Osteocyte (in vitro differentiated cells): ENCODE measurements around the gene TAF10. TPM values are rescaled to one million over a fixed set of nuclear protein-coding genes. Genes with fewer than 3 reads are reported as not detected.

Experiments used
- DNase-seq: peaks from one replicate; pipeline ENCODE4 v3.0.0; 2021; ENCODE audit warnings: mixed read lengths; ENCODE audit not compliant: unreplicated experiment; ENCODE audit errors: extremely low spot score
- H3K27ac Mint-ChIP-seq: one replicate; pipeline ENCODE4 v1.8.0; 2021; ENCODE audit warnings: mild to moderate bottlenecking, mixed read lengths; ENCODE audit not compliant: unreplicated experiment
- H3K27me3 Mint-ChIP-seq: one replicate; pipeline ENCODE4 v1.8.0; 2021; ENCODE audit warnings: mixed read lengths; ENCODE audit not compliant: unreplicated experiment
- H3K36me3 Mint-ChIP-seq: one replicate; pipeline ENCODE4 v1.8.0; 2021; ENCODE audit warnings: mixed read lengths; ENCODE audit not compliant: unreplicated experiment
- H3K4me1 Mint-ChIP-seq: one replicate; pipeline ENCODE4 v1.8.0; 2021; ENCODE audit warnings: mixed read lengths; ENCODE audit not compliant: unreplicated experiment
- H3K4me3 Mint-ChIP-seq: one replicate; pipeline ENCODE4 v1.8.0; 2021; ENCODE audit warnings: mild to moderate bottlenecking, moderate library complexity, mixed read lengths; ENCODE audit not compliant: unreplicated experiment
- H3K9me3 Mint-ChIP-seq: one replicate; pipeline ENCODE4 v1.8.0; 2021; ENCODE audit warnings: mixed read lengths; ENCODE audit not compliant: unreplicated experiment
- total RNA-seq: library from RNA; stranded (reverse); gene quantifications from 2 replicates; pipeline ENCODE4 v1.2.1, GENCODE V29; 2021
- TF ChIP-seq, protein P1 (sequence below): fragments of 200-600 bp; sonication (generic); IDR thresholded peaks from 2 replicates; pipeline ENCODE4 v1.5.0; 2021; ENCODE audit warnings: antibody characterized with exemption, mild to moderate bottlenecking, moderate library complexity

Gene TAF10
- total RNA-seq, 1 donor from 2014 or later, result 100 TPM

DNA sequence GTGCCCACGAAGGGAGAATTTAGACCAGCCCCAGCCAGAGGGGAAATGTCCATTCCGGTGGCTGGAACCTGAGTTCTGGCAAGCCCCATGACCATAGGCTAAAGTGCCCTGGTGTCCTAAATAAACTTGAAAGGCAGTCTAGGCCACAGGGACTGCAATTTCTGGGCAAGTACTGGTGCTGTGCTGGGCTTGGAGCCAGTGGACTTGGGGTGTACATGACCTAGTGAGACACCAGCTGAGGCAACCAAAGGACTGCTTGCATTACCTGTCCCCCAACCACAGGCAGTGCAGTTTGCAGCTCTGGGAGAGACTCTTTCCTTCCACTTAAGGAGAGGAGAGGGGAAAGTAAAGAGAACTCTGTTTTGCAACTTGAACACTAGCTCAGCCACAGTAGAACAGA is 32.3 kb downstream of the TAF10 start:
- TF ChIP-seq, protein P1, sequence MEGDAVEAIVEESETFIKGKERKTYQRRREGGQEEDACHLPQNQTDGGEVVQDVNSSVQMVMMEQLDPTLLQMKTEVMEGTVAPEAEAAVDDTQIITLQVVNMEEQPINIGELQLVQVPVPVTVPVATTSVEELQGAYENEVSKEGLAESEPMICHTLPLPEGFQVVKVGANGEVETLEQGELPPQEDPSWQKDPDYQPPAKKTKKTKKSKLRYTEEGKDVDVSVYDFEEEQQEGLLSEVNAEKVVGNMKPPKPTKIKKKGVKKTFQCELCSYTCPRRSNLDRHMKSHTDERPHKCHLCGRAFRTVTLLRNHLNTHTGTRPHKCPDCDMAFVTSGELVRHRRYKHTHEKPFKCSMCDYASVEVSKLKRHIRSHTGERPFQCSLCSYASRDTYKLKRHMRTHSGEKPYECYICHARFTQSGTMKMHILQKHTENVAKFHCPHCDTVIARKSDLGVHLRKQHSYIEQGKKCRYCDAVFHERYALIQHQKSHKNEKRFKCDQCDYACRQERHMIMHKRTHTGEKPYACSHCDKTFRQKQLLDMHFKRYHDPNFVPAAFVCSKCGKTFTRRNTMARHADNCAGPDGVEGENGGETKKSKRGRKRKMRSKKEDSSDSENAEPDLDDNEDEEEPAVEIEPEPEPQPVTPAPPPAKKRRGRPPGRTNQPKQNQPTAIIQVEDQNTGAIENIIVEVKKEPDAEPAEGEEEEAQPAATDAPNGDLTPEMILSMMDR, result no peak
- peak; percentile 34 for DNase-seq
- Mint-ChIP-seq H3K4me1 (peaks cover 12% of the 10 kb centered on the region), H3K9me3 (peaks cover 27% of the 10 kb centered on the region), H3K27me3 (no peaks in the 10 kb centered on the region), H3K27ac (no peak overlapping the region), H3K36me3 (peaks cover 18% of the 10 kb centered on the region), H3K4me3 (no peak overlapping the region)

DNA sequence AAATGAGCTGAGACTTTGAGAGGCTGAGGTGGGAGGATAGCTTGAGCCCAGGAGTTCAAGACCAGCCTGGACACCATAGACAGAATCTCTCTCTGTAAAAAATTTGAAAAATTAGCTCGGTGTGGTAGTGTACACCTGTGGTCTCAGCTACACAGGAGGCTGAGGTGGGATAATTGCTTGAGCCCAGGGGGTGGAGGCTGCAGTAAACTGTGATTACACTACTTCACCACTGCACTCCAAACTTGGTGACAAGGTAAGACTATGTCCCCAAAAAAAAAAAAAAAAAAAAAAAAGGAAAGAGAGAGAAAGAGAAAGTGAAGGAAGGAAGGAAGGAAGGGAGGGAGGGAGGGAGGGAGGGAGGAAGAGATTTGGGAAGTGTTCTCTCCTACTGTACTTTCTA is 33.9 kb downstream of the TAF10 start:
- no peaks in the 10 kb centered on the region for H3K27me3 Mint-ChIP-seq
- no peak overlapping the region for H3K27ac Mint-ChIP-seq
- H3K4me3 Mint-ChIP-seq, result no peak overlapping the region
- peaks cover 12% of the 10 kb centered on the region for H3K4me1 Mint-ChIP-seq
- H3K9me3 Mint-ChIP-seq, result peaks cover 12% of the 10 kb centered on the region
- TF ChIP-seq, protein P1, result no peak
- DNase-seq, result peak; percentile 2
- peaks cover 9% of the 10 kb centered on the region for H3K36me3 Mint-ChIP-seq

DNA sequence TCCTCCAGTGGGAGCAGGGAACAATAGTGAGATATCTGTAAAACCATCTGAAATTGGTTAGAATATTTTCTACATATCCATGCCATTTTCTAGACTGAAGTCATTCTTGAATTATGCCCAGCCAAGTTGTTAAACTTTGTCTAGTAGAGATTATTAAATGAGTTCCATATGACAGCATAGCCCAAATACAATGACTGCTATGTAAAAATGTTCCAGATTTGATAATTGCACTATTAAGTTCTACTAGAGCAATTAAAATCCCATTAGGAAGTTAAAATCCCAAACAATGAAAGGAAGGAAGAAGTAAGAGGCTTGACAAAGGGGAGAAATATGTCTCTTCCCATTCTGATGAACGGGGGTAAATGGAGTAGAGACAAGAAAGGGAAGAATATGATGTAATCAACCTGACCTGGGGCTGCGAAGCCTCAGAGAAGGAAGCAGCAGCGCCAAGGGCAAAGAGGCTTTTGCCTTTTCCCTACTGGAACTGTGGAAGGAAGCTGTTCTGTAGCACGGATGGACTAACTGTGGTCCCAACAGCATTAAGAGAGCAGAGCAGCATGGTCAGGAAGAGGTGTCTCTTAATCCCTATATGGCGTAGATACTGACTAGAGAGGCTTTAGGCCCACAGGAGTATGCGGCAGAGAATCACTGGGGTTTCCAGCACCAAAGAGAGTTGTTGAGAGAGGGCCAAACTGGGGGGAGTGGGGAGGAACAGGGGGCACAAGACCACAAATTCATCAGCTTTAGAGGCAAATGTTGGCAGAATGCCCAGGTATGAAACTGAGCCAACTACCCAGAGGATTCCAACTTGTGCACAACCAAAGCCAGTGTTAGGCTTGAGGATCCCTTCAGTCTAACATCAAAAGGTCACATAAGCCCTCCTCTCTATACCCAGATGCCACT is 35.3 kb downstream of the TAF10 start:
- Mint-ChIP-seq H3K36me3 (peaks cover 6% of the 10 kb centered on the region), H3K4me1 (peaks cover 16% of the 10 kb centered on the region), H3K27me3 (no peaks in the 10 kb centered on the region), H3K27ac (no peak overlapping the region), H3K9me3 (no peaks in the 10 kb centered on the region), H3K4me3 (no peak overlapping the region)
- DNase-seq, result peak; percentile 44
- TF ChIP-seq, protein P1, result no peak

DNA sequence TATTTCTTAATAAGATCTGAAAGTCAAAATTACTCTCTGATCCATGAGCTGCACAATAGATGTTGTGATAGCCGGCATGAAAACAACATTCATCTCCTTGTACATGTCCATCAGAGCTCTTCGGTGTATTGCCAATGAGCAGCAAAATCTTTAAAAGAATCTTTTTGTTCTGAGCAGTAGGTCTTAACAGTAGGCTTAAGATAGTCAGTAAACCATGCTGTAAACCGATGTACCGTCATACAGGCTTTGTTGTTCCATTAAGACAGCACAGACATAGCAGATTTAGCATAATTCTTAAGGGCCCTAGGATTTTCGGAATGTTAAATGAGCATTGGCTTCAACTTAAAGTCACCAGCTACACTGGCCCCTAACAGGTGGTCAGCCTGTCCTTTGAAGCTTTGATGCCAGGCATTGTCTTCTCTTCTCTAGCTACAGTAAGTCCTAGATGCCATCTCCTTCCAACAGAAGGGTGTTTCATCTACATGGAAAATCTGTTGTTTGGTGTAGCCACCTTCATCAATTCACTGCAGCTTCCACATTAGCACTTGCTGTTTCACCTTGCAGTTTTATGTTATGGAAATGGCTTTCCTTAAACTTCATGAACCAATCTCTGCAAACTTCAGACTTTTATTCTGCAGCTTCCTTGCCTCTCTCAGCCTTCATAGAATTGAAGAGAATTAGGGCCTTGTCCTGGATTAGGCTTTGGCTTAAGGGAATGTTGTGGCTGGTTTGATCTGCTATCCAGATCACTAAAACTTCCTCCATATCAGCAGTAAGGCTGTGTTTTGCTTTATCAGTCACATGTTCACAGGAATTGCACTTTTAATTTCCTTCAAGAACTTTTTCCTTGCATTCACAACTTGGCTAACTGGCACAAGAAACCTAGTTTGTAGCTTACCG is 37.0 kb downstream of the TAF10 start:
- H3K27me3 Mint-ChIP-seq, result no peaks in the 10 kb centered on the region
- no peaks in the 10 kb centered on the region for H3K9me3 Mint-ChIP-seq
- peaks cover 2% of the 10 kb centered on the region for H3K36me3 Mint-ChIP-seq
- H3K27ac Mint-ChIP-seq, result no peak overlapping the region
- H3K4me1 Mint-ChIP-seq, result peaks cover 16% of the 10 kb centered on the region
- no peak overlapping the region for H3K4me3 Mint-ChIP-seq
- no peak for DNase-seq
- TF ChIP-seq, protein P1, result no peak

GRCh38 chr11:6572215-6572614 is 39.8 kb downstream of the TAF10 start:
- H3K27me3 Mint-ChIP-seq, result no peaks in the 10 kb centered on the region
- H3K36me3 Mint-ChIP-seq, result peaks cover 2% of the 10 kb centered on the region
- no peak for DNase-seq
- no peak overlapping the region for H3K4me3 Mint-ChIP-seq
- H3K27ac Mint-ChIP-seq, result no peak overlapping the region
- TF ChIP-seq, protein P1, result no peak
- H3K4me1 Mint-ChIP-seq, result peaks cover 22% of the 10 kb centered on the region
- H3K9me3 Mint-ChIP-seq, result no peaks in the 10 kb centered on the region
